Muscle of arm (tissue), 12 donors: ENCODE data around the gene ELP5. TPM values are rescaled to one million over a fixed set of nuclear protein-coding genes. Genes with fewer than 3 reads are reported as not detected.
"Not testable (repeated sequence)": the region's sequence is repeated elsewhere in the genome, so short reads cannot be mapped to it uniquely, and the experiment has no call there.

Experiments
- DNase-seq: peaks from one replicate; pipeline ENCODE4 v3.0.0-alpha.2; 2013
- polyA plus RNA-seq, 12 donors: library from polyadenylated mRNA; unstranded; fragments of 120-200 nt; gene quantifications; one replicate each; pipeline ENCODE4 v1.2.1, GENCODE V29; 2013; ENCODE audit not compliant: insufficient read length in 12 of 12

ELP5 gene
- polyA plus RNA-seq, 12 donors: 32.1 to 70.1 (median 38.0) TPM; not detected in 1

DNA sequence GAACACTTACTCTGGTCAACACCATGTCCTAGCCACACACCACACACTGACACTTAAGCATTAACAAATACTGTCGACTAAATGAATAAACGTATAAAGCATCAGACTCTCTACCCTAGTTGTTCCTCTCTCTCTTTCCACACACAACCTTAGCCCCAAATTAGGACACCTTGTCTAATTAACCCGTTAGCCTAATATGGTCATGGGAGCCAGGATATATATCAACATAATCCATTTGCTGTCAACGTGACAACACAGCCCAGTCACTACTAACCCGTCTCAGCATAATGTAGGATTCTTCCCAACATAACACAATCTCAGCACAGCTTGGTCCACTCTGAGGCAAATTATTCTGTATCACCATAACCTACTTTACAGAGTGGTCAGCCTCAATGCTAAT lies 19.9 kb upstream of the ELP5 start:
- DNase-seq: no peak

DNA sequence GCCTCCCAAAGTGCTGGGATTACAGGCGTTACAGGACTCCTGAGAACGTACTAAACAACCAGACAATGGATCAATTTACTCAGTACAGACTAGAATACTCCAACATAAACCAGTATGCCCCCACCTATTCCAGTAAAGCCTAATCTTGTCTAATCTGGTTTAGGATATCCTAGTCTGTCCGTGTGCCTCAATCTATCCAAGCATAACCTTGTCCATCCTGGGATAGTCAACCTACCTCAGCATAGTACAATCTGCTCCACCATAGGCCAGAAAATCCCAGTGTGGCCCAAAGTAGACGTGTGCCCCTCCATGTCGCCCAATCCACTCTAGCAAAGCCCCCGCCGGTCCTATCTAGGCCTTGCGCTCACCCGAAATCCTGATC lies 18.3 kb upstream of the ELP5 start:
- no peak for DNase-seq

DNA sequence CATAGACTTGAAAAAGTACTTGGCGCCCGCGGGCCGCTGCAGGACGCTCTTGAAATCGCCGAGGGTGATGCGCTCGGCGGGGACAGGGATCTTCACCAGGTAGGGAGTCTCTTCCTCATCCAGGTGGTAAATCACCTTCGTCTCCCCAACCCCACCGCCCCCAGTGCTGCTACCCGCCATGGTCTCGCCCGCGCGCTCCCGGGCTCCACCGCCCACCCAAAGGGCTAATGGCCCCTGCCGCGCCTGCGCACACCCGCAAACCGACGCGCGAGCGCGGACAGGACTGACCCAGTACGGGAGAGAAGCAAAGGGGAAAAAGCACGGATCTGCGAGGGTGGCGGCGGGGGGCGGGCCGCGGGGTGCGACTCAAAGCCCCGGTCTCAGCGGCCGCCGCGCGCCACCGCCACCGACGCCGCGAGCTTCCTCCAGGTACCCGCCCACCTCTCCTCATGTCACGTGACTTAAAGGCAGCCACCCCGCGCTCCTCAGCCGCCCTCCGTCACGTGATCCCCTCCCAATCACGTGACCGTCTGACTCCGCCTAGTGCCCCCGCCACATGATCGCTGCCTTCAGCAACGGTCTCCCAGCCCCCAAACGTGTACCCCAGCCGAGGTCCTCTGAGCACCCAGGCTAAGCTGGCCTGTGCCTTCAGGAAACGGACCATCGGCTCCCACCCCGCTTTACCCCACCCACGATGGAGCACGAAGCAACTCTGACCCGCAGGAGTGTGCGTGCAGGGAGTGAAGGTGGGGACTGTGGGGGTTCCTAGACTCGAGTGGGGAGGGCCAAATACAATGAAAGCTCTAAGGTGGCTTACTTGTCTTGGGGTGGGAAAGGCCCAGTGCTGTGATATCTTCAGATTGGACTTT lies 17.7 kb upstream of the ELP5 start, which contains the start of gene DVL2:
Gene DVL2 (minus strand): TSS at position 435 of the 869 bp plus-strand sequence. CDS start 255 bp downstream, at position 180.
- DNase-seq: peak; percentile 96

DNA sequence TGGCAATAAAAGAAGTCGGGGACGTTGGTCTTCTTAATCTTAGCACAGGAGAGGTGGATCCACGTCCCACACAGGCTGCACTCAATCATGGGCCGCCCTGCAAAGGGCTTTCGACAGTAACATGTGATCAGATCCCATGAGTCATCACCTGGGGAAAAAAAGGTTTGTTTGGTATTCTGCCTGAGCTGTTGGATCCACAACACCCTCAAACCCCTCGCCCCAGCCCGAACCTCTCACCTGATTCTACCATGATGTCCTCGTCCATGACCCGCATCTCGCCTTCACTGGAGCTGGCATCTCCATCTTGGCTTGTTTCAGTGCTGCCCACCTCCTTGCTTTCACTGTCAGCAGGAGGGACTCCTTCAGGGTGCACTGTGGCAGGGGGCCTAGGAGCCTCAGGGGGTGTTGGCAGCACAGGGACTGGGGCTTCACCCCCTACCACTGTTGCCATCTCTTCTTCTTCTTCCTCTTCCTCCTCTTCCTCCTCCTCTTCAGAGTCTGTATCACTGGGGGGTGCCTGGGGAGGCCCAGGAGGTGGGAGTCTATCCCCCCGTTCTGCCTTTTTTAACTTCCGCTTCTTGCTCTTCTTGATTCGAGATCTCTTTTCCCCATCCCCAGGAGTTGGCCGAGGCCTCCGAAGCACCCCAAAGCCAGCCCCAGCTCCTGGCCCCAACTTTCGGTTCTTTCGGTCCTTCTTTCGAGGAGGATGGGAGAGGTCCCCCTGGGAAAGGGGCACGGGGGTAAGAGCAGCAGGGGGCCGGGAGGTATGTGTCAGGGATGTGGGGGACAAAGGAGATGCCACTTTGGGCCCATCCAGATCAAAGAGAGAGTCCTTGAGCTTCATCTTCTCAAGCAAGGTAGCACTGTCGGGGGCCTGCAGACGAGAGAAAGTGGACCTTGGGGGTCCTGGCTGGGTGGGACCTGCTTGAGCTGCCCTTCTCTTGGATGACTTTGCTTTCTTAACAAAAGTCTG lies 16.0 kb upstream of the ELP5 start:
- DNase-seq: no peak

DNA sequence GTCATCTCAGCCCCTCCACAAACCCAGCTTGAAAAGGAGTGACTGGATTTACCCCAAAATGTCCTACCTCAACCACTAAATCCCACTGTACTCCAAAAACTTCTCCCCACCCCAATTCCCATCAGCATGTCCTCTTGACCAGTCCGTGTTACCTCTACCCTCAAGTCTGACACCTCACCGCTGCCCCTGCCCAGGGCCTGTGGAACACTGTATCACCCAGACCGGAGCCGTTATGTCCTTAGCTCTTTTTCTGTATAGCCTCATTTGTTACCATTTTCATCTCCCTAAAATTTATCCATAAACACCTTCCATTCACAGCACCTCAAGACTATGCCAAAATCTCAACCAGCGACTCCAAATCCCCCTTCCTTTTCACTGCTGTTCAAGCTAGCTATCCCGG lies 15.2 kb upstream of the ELP5 start:
- no peak for DNase-seq

DNA sequence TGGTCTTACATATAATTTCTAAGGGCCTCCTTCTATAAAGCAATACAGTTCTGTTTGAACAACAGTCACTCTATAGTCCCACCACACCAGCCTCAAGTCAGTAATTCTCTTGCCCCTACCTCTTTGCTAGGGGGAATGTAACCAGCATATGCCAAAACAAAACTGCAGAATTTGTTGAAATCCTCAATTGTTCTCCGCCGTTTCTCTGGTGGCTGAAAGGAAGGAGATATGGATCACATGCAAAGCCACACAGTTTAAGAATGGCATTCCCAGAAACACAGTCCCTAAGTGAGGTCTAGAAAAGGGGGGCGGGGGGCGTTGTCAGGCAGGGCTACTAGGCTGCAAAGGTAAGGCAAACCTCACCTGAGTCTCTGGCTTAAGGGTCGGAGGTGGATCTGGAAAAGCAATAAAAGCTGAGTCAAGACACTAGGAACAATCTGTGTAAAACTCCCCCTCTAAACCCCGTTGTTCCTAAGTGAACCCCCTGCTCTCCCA lies 14.7 kb upstream of the ELP5 start:
- no peak for DNase-seq

DNA sequence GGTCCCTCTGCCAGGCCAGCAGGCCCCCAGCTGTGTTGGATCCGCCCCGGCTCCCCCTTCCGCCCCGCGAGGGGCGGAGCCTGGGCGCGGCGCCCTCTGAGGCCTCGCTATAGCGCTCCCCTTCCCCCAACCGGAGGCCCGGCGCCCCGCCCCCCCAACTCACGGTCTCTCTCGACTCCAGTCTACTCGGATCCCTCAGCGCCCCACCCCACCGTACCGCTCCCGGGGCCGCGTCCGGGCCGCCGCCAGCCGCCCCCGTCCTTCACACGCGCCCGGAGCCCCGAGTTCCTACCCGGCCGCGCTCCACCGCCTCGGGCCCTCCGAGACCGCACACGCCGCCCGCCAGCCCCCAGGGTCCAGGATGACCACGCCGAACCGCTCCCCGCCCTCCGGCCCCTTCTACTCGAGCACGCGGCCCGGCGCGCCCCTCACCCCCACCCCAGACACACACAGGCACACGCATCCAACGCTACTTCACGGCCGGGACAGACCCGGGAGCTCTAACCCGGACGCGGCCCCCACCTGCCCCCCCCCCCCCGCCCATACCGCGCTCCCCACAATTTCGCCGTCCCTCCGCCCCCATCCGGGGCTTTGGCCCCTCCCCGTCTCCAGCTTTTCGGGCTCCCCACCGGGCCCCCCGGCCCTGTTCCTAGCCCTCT lies 14.1 kb upstream of the ELP5 start:
- peak; percentile 74 for DNase-seq

DNA sequence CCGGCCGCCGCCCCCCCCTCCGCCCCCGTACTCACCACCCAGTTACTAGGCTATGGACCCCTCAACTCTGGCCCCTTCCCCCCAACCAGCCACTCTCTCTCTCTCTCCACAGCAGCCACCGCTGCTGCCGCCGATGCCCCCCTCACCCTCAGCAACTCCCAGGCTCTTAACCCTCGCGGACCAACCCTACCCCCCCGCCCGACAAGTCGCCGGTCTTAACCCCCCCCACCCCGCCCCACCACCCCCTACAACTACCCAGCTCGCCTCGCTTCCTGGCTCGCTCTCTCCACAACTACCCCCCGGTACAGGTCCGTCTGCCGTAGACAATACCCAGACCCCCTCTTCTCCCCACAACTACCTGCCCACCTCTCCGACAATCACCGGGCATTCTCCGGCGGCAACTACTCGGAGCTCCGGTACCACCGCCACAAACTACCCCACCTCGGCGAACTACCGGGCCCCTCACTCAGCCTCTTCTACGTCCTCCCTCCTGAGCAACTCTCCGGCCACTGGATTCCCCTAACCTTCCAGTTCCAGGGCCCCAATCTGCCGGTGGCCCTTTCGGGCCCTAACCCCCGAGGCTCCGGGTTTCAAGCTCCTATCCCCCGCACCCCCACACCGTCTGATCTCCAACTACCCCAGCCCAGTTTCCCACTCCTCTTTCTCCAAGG lies 13.5 kb upstream of the ELP5 start:
- DNase-seq: no peak

DNA sequence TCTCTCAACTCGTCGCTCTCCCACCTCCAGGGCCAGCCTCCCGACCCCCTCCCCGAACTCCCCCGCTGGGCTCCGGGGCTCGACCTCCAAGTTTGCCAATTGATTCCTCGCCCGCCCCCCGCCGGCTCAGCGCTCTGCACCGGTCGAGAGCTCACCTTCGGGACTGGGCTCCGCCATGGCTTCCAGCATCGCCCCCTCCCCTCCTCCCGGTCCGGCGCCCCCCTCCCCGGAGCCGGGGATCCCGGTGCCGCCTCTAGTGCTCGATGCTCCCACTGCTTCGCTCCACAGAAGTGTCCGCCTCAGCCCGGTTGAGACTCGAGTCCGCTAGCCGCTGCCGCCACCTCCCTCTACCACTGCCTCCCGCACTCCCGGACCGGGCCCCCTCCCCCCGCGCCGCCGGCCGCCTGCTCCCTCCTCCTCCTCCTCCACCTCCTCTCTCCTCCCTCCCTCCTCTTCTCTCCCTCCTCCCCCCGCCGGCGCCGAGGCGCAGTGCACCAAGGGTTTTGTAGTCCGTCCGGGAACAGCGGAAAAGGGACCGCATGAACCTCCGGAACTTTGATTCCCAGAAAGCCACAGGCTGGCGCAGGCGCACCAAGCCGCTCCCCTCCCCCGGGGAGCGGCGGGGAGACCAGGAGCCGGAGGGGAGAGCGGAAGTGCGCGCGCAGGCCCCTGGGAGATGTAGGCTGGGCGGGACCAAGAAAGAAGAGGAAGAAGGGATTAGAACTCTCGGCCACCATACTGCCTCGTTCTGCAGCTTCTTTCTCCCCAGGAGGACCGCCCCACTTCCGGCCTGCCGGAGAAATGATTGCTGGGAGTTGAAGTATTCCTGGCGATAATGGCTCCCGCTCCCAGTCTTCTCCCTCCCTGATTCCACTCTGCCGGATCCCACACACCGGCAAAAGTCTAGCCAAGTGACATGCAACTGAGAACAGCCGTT lies 12.7 kb upstream of the ELP5 start, which contains the start of gene PHF23:
Gene PHF23 (minus strand): TSS at position 367 of the 937 bp plus-strand sequence. CDS start 178 bp downstream, at position 189.
- DNase-seq: peak; percentile 100

DNA sequence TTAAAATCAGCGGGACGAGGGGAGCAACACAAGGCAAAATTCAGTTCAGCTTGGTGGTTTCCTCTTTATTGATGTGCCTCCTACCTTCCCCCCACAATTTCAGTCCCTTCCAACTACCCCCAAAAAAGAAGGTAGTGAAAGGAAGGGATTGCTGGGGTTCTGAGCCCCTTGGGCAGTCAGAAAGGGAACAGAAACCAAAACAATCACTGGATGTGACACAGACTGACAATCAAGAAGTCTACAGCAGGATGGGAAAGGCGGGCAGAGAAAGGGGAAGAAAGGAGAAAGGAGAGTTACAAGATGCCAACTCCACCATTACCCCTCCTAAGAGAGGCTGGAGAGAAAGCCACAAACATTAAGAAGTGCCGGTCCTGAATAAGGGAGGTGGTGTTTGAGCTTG lies 11.6 kb upstream of the ELP5 start:
- no peak for DNase-seq

DNA sequence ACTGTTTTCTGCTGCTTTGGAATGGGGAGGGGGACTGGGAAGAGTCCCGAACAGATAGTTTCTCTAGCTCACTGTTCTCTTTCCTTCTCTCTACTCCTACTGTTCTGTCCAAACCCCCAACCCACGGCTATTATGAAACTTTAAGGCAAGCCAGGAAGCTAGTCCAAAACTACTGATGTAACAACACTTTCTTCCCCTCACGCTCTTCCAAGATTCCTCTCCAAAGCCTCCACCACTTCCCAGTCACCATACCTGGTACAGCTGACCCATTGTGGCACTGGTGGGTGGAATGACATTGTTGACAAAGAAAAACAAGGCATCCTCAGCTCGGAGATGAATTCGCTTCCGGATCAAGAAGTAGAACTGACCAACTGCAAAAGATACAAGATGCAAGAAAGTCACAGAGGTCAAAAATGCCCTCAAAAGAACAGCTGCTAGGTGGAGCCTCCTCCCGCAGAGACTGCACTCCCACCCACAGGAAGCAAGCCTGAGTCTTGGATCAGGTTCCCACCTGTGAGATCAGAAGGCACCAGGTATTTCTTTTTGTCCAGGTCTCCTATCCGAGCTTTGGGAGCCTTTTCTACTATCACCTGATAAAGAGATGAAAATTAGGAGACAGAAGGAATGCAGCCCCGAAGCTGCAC lies 10.8 kb upstream of the ELP5 start:
- DNase-seq: no peak

DNA sequence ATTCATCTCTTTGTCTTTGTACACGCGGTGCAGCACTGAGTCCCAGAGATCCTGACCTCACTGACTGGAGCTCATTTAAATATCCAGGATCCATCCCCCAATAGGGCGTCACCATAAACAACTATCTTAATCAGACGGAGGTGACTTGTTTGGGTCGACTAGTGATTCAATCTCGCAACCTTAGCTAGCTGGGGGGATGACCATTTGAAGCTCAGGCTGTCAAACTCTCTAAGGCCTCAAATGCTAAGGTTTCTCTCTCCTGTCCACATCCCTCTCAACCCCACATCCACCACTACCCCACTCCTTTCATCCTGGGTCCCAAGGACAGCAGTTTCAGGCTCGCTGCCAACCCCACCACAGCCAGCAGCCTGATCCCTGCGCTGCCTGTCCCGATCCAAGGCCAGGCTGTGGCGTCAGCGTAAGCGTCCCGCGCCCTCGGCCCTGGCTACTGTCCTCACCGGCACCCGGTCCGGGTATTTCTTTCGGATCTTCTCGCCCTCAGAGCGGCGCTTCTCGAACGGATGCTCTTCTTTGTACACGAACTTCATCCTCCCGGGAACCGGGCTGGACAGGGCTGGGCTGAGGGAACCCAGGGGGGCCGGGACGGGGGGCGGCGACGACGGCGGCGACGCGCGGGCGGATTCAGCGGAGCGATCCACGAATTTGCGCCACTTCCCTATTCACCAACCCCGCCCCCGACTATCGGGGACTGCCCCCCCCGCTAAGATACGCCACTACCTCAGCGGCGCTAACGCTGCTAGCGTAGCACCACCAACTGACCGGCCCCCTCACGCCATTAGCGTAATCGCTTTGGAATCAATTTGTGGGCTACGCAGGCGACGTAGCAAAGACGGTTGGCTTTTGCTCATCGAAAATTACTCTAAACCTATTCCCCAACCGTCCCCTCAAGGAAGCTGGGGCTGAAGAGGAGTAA lies 10.0 kb upstream of the ELP5 start, which contains the start of gene GABARAP:
Gene GABARAP (minus strand): TSS at position 667 of the 934 bp plus-strand sequence. CDS start 119 bp downstream, at position 548.
- DNase-seq: peak; percentile 99

DNA sequence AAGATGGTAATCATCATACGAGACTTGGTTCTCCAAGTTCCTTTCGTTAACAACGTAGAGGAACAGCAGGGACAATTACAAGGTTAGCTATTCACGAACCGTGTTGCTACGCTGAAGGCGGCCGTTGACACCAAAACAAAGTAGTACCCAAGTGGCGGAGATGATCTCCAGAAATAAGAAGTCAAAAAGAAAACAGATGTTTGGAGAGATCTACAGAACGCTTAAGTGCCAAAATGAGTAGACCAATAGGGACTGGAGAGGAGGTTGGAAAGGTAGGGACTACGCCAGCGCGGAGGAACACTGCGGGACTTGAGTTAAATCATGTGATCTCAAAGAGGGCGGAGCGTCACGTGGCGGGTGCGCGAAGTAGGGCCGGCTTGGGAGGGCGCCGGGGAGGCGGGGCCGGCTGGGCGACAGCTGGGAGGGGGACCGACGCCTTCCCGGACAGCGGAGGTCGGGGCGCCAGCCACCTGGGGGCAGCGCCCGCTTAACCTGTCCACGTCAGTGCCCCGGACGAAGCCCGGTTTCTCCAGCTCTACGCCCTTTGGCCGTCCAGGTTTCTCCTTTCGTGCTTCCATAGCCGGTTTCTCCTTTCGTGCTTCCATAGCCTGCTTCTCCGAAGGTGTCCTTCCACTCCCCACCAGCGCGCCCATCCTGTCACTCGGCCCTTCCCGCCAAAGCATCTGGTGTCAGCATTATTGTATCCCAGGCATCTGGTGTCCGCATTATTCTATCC lies 9.1 kb upstream of the ELP5 start:
- peak; percentile 98 for DNase-seq

DNA sequence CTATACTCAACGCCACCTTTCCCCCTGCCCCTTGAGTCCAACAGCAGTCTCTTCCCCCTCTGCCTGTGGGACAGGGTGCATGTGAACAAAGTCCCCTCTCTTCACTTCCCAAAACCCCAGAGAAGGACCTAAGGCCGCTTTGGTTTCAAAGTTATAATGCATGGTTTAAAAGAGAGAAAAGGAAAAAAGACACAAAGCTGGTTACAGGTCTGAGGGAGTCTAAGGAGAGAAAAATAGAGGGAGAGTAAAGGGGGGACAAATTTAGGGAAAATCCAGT lies 8.6 kb upstream of the ELP5 start:
- no peak for DNase-seq

DNA sequence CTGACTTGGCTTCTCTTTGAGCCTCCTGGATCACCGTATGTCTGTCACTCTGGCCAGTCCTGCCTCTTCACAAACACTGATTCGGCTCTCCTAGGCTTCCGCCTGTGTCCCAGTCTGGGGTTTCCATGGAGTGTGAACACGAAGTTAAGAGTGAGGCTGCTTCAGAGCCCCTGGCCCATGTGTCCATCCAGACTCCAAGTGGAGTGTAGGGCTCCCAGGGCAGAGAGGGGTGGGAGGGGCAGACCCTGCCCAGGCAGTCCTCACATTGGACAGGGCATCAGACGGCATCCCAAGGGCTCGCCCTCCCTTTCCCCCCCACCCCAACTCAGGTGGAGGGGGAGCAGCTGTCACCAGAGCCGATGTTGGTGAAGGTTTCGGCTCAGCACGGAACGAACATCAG lies 8.2 kb upstream of the ELP5 start:
- not testable (repeated sequence) for DNase-seq

DNA sequence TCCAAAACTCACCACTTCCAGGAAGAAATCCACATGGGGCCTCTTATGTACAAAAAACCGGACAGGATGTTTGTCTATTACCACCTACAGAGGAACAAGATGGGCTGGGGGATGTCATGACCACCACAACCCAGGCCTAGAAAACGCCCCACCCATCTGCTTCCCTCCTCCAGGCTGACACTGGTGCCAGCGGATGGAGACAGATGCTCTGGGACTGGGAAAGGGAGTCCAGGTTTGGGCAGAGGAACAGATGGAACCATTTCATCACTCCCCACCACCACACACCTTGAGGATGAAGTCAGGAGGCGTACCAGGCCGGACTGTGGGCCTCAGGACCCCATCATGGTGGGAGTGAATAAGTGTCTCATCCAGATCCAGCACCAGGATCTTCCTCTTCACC lies 5.2 kb upstream of the ELP5 start:
- DNase-seq: no peak

DNA sequence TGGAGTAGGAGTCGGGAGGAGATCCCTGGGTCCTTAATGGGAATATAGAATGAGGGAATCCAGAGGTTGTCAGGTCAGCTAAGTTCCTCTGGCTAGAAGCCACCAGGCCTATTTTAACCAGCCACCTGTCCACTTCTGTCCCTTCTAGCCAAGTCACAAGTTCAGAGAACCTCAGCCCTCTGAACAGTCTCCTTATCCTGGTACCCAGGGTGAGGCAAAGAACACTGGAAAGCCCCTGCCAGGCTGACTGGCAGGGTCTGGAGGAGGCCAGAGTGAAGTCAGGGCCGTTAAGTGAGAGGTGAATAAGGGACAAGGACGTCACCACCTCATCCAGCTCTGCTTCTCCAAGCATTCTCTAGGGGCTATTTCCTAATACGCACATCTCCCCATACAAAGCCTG lies 3.2 kb upstream of the ELP5 start:
- no peak for DNase-seq

DNA sequence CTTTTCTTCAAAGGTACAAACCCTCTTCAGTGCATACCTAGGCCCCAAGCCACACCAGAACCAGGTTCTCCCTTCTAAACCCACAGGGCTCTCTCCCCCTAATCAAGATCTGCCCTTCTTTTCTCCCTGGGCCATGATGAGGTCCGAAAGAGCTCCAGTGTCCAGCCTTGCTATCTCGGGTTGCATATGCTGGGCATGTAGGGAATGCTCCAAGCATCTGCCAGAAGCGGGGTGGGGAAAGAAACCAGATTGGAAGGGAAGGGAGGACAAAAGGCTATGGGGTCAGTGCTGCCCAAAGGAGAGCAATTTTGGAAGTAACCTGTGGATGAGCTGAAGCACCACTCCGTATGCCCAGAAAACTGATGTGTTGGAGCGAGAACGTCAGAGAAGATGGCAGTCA lies 2.8 kb upstream of the ELP5 start:
- no peak for DNase-seq
